ENCODE data around the gene TMEM255B.
"Not testable (repeated sequence)": the region's sequence is repeated elsewhere in the genome, so short reads cannot be mapped to it uniquely, and the experiment has no call there.

Gene TMEM255B

DNA sequence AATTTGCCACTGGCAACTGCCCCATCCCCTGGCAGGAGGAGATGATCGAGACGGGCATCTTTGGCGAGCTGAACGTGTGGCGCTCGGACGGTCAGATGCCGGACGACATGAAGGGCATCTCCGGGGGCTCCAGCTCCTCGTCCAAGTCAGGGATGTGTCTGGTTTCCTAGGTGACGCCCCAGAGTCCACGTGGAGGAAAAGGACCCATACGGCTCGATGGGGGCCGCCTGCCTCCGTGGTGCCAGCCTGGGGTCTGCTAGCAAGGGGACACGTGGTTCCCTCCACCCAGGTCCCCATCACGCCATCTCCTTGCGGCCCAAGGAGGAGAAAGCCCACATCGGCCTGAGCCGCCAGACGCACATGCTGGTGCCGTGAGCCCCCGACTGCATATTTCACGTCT, 23.8 kb upstream of the TMEM255B start:
- no peak for DNase-seq

DNA sequence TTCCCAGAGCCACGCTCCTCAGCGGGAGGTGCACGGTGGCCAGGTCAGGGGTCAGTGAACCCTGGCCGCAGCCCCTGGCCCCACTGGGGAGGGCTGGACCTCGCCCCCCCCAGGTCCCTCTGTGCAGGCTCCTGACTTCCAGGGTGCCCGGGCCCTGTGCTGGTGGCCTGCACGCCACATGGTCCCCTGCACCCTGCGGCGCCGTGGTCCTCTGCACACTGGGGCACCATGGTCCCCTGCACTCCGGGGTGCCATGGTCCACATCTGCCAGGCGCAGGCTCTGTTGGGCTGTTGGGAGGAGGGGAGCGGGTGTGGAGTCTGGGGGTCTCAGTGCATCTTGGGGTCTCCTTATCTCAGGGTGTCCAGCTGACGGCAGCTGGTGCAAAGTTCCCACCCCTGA, 23.3 kb upstream of the TMEM255B start:
- DNase-seq: no peak

DNA sequence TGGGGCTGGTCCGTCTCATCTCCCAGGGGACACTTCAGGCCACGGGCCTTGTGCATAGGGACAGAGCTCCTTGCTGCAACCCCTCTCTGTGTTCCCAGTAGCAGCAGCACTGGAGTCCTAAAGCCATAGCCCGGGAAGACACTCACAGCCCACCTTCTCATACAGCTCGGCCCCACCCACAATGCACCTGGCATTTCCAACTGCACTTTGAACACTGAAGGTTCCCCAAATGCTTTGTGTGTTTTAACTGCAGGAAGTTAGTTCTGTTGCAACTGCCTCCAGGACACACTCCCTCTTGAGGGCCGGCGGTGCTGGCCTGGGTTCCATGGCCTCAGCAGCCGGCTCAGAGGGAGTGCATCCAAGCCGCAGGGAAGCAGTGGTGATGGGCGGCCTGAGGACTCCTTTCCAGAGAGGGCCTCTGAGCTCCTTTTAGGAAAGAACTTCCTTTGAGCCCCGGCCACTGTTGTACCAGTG, 22.7 kb upstream of the TMEM255B start:
- DNase-seq: no peak

DNA sequence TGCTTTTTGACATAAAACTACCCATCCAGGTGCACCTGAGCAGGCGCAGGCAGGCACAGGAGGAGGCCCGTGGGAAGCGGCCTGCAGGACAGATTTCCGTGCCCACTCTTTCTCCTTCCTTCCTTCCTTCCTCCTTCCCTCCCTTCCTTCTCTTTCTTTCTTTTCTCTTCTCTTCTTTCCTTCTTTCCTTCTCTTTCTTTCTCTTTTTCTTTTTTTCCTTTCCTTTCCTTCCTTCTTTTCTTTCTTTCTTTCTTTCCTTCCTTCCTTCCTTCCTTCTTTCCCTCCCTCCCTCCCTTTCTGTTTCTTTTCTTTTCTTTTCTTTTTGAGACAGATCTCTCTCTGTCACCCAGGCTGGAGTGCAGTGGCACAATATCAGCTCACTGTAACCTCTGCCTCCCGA, 21.2 kb upstream of the TMEM255B start:
- no peak for DNase-seq

DNA sequence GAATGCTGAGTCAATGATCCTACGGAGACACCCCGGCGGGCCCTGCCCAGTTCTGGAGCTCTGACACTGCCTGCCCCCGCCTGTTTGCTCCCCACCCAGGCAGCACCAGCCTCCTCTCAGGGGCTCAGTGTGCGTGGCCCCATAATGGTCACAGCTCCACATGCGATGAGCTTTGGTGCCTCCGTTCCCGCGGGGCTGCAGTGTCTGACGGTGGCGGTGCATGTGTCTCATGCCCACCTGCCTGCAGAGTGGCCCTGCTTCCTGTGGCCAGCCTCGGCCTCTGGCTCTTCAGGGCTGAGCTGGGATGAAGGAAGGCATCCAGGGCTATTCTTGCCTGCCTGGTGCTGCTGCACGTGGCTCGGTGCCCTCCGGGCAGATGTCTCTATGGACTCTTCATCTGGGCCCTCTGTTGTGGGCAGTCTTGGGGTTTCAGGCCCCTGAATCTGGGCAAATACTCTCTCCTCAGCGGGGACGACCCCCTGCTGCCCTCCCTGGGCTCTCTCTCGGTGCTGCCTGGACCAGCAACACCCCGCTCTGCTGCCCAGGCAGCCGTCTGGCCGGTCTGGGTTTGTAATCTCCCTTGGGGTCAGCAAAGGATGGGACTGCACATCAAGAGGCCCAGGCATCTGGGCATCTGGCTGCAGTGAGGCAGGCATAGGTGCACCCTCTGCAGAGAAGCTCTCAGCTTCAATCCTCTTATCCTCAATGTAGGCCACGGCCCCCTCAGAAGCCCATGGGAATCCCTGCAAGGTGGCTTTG, 19.3 kb upstream of the TMEM255B start:
- DNase-seq: no peak

DNA sequence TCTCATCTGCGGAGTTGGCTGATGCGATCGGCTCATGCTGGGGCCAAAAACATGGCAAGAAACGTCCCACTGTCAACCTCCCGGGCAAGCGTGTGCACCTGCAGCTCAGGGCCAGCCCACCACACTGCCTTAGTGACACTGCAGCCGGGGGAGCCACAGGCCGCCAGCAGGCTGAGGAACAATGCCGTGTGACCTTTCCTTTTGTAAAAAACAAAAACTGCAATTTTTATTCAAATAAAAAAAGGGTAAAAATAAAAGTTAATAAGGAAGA, 18.8 kb upstream of the TMEM255B start:
- DNase-seq: no peak

DNA sequence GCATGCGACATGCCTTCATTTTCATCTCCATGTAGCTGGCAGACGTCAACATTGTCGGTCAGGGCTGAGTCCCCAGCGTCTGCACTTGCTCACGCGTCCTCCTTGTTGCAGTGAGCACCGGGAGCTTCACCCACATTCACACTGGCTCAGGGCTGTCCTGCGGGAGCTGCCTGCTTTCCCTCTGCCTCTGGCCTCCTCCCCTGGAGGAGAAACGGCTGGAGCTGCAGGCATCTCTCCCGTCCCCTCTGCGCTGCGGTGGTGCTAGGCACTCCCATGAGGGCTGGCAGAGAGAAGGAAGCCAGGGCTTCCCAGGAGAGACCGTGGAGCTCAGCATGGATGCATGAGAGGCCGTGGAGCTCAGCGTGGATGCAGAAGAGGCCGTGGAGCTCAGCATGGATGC, 18.4 kb upstream of the TMEM255B start:
- DNase-seq: no peak

DNA sequence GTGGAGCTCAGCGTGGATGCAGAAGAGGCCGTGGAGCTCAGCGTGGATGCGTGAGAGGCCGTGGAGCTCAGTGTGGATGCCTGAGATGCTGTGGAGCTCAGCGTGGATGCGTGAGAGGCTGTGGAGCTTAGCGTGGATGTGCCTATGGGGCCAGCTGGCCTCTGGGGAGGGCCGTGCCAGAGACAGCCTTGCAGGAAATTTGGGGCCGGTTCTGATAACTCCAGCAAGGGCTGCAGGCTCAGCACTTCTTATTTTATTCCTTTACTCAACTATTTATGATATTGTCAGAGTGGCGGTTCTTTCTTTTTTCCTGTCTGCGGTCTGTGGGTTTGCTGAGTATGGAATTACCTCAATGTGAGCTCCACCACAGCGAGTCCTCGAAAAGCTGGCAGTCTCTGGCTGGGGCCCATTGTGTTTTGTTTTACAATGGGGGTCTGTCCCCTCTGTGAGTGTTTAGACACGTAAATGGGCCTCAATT, 17.8 kb upstream of the TMEM255B start:
- peak in 1 of 2 donors; percentile 24 for DNase-seq

DNA sequence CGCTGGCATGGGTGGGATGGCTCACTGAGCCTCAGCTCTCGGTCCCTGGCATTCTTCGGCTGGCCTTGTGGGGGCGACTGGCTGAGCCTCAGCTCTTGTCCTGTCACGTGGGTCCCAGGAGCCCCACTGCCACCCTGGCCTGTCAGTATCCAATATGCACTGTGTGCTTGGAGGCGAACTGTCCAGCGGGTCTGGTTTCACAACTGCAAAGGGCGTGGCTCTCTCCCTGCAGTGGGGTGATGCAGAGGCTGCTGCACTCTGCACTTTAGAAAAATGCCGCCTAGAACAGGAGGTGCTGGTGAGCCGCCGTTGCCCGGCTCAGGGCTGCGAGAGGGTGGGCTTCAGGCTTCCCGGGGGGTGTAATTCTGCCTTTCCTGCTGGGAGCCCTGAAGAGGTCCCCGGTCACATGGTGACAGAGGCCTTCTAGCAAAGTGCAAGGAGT, 17.0 kb upstream of the TMEM255B start:
- DNase-seq: peak; percentile 22 to 34

DNA sequence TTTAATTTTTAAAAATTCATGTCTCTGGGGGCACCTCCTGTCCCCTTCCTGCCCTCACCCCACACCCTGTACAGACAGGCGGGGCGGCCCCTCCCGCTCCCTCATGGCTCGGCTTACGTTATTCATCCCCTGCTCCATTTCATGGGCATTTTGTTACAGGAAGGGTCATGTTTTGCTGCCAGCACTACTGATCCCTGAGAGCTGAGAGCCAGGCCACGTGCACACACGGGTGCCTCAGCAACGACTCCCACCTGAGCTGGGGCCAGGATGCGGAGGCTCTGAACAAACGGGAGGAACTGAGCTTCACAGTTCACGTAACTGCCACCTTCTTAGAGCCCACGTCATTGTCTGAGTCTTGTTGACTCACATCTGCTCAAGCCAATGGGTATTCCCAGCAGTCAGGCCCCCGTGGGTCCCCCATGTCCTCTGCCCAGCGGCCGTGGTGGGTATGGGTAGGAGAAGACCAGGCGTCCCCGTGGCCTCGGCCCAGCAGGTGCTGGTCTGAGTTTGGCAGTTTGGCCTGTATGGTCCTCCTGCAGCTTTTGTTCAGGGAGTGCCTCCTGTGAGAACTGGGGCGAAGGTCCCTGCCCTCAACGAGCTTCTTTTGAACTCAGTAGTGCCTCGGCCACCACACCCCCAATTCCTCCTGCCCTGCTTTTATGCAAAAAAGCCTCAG, 16.4 kb upstream of the TMEM255B start:
- DNase-seq: no peak

DNA sequence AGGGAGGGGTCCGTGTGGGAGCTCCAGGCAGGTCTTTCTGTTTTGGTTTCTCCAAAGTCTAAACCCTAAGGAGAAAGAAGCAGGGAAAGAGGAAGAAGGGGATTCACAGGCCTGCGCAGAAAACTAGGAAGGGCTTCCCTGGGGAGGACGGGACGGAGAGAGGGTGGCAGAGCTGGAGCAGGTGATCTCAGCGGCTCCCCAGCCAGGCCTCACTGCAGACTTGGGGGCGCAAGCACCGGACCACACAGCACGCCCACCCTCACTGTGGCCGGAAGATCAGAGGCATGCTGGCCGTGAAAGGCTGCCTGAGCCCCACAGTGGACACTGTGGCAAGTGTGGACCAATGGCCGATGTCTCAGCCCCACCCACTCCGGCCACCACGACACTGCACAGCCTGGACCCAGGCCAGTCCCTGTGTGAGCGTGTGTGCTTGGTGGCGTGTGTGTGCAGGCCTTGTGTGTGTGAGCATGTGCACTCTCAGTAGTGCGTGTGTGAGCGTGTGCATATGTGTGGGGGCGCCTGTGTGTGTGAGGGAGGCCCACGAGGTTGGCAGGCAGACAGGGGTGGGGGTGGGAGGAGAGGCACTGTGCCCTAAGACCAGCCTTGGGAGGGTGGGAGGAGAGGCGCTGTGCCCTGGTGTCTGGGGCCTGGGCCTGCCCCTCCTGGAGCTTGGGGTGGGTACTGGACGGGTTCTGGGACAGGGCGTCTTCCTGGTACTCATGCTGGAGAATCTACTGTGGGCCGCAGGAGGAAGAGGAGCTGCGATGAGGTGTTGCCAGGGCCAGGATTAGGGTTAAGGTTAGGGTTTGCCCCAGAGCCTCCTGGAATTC, 15.4 kb upstream of the TMEM255B start:
- no peak for DNase-seq

DNA sequence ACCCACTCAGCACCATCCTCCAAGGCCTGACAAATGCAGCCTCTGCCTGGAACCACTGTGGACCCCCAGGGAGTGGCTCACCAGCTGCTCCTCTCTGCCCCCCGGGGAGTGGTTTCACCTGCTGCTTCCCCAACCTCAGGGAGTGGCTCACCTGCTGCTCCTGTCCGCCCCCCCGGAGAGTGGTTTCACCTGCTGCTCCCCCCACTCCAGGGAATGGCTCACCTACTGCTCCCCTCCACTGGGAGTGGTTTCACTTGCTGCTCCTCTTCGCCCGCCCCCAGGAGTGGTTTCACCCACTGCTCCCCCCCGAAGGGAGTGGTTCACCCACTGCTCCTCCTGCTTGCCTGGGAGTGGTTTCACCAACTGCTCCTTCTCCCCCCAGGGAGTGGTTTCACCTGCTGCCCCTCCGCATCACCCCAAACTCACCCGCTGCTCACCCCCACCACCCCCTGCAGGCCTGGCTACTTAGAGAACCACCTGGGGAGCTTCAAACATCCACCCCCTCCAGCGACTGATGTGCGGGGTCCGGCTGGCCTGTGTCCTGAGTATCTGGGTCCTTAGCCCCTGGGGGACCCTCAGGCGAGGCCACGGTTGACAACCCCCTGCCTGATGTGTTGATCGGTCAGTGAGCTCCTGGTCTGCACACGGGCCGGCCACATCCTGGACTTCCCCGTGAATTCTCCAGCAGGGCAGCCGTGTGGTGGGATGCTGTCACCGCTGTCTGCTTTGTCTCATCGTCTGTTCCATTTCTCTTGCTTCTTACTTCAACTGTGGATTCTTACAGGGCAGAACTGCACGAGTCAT, 14.6 kb upstream of the TMEM255B start:
- DNase-seq: no peak

DNA sequence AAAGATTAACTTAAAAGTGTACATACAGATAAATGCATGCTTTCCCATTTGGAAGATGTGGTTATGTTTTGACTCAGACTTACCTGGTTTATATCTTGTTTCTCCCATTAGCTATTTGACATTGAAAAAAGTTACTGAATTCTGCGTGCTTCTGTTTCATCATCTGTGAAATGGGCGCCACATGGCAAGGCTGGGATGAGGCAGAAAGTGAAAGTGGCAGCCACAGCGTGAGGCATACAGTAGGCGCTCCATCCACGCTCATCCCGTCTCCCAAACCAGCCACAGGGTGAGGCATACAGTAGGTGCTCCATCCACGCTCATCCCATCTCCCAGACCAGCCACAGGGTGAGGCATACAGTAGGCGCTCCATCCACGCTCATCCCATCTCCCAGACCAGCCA, 14.0 kb upstream of the TMEM255B start:
- no peak for DNase-seq

DNA sequence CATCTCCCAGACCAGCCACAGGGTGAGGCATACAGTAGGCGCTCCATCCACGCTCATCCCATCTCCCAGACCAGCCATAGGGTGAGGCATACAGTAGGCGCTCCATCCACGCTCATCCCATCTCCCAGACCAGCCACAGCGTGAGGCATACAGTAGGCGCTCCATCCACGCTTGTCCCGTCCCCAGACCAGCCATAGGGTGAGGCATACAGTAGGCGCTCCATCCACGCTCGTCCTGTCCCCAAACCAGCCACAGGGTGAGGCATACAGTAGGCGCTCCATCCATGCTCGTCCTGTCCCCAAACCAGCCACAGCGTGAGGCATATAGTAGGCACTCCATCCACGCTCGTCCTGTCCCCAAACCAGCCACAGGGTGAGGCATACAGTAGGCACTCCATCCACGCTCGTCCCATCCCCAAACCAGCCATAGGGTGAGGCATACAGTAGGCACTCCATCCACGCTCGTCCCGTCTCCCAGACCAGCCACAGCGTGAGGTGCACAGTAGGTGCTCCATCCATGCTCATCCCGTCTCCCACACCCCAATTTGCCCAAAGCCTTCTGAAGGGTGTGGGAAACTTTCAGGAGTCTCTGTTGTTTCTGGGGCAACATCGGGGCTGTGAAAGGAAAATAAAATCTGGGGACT, 13.4 kb upstream of the TMEM255B start:
- not testable (repeated sequence) for DNase-seq

DNA sequence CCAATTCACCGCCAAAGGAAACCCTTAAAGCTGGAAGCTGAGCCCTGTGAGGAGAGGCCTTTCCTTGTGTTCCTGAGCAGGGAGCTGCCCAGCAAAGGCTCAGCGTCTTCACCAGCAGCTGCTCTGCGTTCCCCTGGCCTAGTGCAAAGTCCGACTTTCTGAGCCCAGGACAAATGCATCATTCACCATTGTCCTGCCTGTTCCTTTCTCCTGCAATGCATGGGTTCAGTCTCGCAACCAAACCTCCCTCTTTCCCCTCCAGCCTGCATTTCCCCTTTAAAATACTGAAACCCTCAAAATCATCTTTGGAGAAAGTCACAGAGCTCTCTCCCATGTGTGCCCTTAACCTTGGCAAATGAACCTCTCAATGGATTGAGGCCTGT, 12.9 kb upstream of the TMEM255B start:
- DNase-seq: no peak

DNA sequence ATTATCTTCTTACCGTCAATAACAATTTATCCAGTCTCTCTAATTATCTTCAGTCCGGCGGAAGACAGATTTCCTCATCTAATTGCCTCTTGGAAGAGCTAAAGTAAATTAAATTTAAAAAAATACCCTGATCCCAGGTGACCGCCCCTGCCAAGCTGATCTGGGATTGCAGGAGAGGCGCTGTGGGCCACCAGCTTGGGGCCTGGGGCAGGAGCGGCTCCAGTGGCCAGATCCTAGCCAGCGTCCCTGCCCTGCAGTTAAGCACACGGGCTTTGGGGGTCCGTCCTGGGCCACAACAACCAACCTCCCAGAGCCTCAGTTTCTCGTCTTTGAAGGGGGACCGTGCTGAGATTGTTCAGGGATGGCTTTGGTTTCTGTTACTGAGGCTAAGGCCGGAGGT, 12.4 kb upstream of the TMEM255B start:
- no peak for DNase-seq

DNA sequence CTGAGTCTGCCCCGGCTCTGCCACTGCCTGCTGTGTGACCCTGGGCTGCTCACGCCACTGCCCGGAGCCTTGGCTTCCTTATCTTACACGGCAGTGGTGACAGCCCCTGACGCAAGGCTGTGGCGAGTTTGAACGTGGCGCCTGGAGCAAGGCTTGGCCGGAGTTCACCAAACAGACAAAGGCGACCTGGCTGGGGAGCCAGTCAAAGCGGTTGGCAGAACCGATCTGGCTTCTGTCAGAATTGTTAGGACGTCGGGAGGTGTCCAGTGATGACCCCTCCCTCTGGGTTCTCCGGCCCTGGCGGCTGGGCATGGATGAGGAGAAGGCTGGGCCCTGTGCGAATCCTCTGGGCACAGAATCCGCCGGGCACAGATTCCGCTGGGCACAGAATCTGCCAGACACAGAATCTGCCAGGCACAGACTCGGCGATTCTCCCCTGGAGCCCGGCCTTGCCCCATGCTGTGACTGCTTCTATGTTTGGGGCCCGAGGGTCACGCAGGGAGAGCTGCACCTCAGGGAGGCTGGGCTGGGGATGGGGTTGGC, 11.7 kb upstream of the TMEM255B start:
- DNase-seq: no peak

DNA sequence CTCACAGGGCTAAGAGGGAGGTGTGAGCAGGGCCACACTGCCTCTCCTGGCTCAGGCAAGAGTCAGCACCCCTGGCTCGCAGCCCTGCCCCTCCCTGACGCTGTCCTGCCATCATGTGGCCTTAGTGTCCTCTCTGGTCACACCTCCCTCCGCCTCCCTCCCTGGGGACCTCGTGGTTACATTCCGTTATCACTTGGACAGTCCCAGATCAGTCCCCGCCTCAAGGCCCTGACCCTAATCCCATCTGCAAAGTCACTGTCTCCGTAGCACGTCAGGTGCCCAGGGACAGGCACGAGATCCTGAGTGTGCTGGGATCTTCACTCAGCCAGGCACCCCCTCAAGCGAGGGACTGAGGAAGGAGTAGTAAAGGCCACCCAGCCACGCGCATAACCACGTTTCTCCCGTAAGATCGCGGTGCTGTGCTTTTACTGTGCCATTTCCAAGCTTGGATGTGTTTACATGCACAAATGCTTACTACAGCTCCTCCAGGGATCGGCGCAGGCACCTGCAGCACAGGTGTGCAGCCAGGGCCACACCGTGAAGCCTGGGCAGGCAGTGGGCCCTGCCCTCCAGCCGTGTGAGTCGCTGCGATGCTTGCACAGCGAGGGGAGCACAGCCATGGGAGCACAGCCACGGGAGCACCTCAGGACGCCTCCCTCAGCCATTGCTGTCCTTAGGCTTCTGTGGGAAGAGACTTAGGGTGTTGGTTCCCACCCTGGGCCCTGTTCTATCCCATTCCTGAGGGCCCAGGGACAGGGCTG, 10.7 kb upstream of the TMEM255B start:
- no peak for DNase-seq

DNA sequence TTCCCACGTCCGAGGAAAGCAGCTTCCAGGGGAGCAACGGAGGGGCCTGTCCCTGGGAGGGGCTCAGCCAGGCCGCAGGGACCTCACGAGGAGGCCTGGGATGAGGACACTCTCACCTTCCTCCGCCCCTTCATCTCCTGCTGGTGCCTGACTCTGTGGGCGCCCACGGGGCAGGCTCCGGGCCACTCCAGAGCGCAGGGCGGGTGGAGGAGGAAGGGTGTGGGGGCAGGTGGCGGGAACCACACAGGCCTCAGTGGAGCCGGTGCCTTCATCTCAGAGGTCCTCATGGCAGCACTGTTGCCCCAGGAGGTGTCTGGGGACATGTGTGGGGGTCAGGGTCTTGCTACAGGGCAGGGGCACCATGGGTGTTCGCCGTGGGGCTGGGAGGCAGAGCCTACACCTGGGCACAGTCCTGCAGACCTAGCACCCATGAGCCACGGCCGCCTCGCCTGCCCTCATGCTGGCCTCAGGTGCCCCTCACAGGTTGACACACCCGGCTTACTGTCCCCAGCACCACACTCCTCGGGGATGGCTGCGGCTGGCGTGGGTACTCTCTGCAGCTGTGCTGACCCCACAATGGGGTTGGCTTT, 10.1 kb upstream of the TMEM255B start:
- DNase-seq: no peak

DNA sequence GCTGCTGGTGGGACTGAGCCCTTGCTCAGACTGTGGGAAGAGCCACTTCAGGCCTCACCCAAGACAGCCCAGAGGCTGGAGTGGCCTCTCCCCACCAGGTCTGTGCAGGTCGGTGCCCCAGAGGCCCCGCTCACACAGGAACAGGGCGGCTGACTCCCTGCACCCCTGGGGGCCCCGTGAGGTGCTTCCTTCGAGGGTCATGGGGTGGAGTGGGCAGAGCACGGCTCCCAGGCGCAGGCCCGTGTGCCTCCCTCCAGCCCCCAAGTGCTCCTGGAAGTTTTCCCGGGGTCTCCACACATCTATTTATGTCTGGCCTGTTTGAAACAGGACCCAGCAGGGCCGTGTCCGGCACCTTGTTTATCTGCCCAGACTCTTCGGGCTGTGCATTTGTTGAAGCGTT, 9.5 kb upstream of the TMEM255B start:
- DNase-seq: no peak

DNA sequence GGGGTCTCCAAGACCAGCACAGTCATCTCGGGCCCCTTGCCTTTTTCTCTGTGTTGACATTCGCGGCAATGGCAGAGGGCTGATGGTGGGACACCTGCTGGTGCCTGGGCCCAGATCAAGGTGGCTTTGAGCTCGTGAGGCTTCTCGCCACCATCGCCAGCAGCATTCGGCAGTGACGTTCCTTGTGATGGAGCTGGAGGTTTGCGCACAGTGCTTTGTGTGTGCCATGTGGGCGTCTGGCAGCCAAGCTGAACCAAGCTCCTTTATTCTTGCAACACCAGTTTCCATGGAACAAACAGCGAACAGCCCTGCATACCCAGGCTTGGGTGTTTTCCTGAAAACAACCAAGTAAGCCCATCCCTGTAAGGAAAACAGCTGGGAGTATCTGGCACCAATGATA, 9.1 kb upstream of the TMEM255B start:
- DNase-seq: no peak

All from CD4-positive, alpha-beta T cell treated with Interferon alpha-2 for 1 hour (primary cell).